Measurements from ENCODE around the gene SCYGR7.

SCYGR7 gene

GRCh38 chr2:227728035-227728434, at the start of gene SCYGR7:
Gene SCYGR7 (plus strand): TSS chr2:227728335. CDS start chr2:227728335, 0 bp downstream.
- Mint-ChIP-seq H3K9me3 (peaks cover 3% of the 10 kb centered on the region), H3K4me1 (peaks cover 2% of the 10 kb centered on the region), H3K27ac (no peak within 1 kb of the TSS), H3K27me3 (ENCODE audit: low read depth, poor library complexity) (peaks cover 21% of the 10 kb centered on the region), H3K36me3 (ENCODE audit: low read depth) (no peaks in the 10 kb centered on the region), H3K4me3 (no peak within 1 kb of the TSS)
- DNase-seq, result no peak
- TF ChIP-seq CTCF (IDR thresholded peaks at IDR 0.05), result no peak

GRCh38 chr2:227684258-227684657, 43.9 kb upstream of the SCYGR7 start:
- H3K27me3 Mint-ChIP-seq (ENCODE audit: low read depth, poor library complexity), result no peaks in the 10 kb centered on the region
- no peaks in the 10 kb centered on the region for H3K4me1 Mint-ChIP-seq
- no peaks in the 10 kb centered on the region for H3K9me3 Mint-ChIP-seq
- no peak for TF ChIP-seq CTCF (IDR thresholded peaks at IDR 0.05)
- H3K27ac Mint-ChIP-seq, result no peak overlapping the region
- H3K36me3 Mint-ChIP-seq (ENCODE audit: low read depth), result no peaks in the 10 kb centered on the region
- no peak for DNase-seq
- no peak overlapping the region for H3K4me3 Mint-ChIP-seq

- DNase-seq, result no peak
- Mint-ChIP-seq H3K27me3 (ENCODE audit: low read depth, poor library complexity) (peaks cover 3% of the 10 kb centered on the region), H3K36me3 (ENCODE audit: low read depth) (no peaks in the 10 kb centered on the region), H3K9me3 (no peaks in the 10 kb centered on the region), H3K4me3 (no peak overlapping the region), H3K27ac (no peak overlapping the region), H3K4me1 (no peaks in the 10 kb centered on the region)
- TF ChIP-seq CTCF (IDR thresholded peaks at IDR 0.05), result no peak
Measured at GRCh38 chr2:227687189-227687588, 40.9 kb upstream of the SCYGR7 start.

- Mint-ChIP-seq H3K36me3 (ENCODE audit: low read depth) (no peaks in the 10 kb centered on the region), H3K4me1 (no peaks in the 10 kb centered on the region), H3K27me3 (ENCODE audit: low read depth, poor library complexity) (no peaks in the 10 kb centered on the region), H3K9me3 (peaks cover 5% of the 10 kb centered on the region), H3K27ac (no peak overlapping the region), H3K4me3 (no peak overlapping the region)
- DNase-seq, result no peak
- no peak for TF ChIP-seq CTCF (IDR thresholded peaks at IDR 0.05)
Measured at GRCh38 chr2:227696990-227697679, 31.0 kb upstream of the SCYGR7 start.

GRCh38 chr2:227701556-227701955, 26.6 kb upstream of the SCYGR7 start:
- DNase-seq, result no peak
- TF ChIP-seq CTCF (IDR thresholded peaks at IDR 0.05), result no peak

GRCh38 chr2:227703280-227703732, 24.8 kb upstream of the SCYGR7 start:
- no peak overlapping the region for H3K4me3 Mint-ChIP-seq
- no peak for TF ChIP-seq CTCF (IDR thresholded peaks at IDR 0.05)
- peaks cover 7% of the 10 kb centered on the region for H3K27me3 Mint-ChIP-seq (ENCODE audit: low read depth, poor library complexity)
- no peak overlapping the region for H3K27ac Mint-ChIP-seq
- no peaks in the 10 kb centered on the region for H3K4me1 Mint-ChIP-seq
- peaks cover 9% of the 10 kb centered on the region for H3K9me3 Mint-ChIP-seq
- H3K36me3 Mint-ChIP-seq (ENCODE audit: low read depth), result no peaks in the 10 kb centered on the region
- no peak for DNase-seq

More at GRCh38 chr2:227701556-227701955, 26.6 kb upstream of the SCYGR7 start:
- Mint-ChIP-seq H3K9me3 (peaks cover 9% of the 10 kb centered on the region), H3K4me3 (no peak overlapping the region), H3K27me3 (ENCODE audit: low read depth, poor library complexity) (peaks cover 7% of the 10 kb centered on the region), H3K4me1 (no peaks in the 10 kb centered on the region), H3K27ac (no peak overlapping the region), H3K36me3 (ENCODE audit: low read depth) (no peaks in the 10 kb centered on the region)
